H54 (cell line): ENCODE data around the gene ARSB.
"Not testable (repeated sequence)": the region's sequence is repeated elsewhere in the genome, so short reads cannot be mapped to it uniquely, and the experiment has no call there.

Experiments
- DNase-seq: peaks from one replicate; pipeline ENCODE4 v3.0.0; 2011; ENCODE audit warnings: low spot score, mixed read lengths; ENCODE audit not compliant: insufficient read length
- FAIRE-seq: peaks from 3 replicates; lab custom pipeline; 2011; peaks lifted over from hg19 to GRCh38; lab: Jason Lieb, UNC
- POLR2A ChIP-seq: IDR thresholded peaks from 2 replicates; pipeline ENCODE4 v1.6.1; 2011; ENCODE audit warnings: low read depth, mild to moderate bottlenecking, low read length

The ARSB gene

GRCh38 chr5:78750281-78750680 lies 234.8 kb downstream of the ARSB start:
- no peak for TF ChIP-seq POLR2A
- FAIRE-seq (no peak), DNase-seq (no peak)

- TF ChIP-seq POLR2A = no peak
These were observed 237.3 kb downstream of the ARSB start for GRCh38 chr5:78747705-78748359.

GRCh38 chr5:78747055-78747454 lies 238.1 kb downstream of the ARSB start:
- no peak for DNase-seq
- FAIRE-seq = no peak
- no peak for TF ChIP-seq POLR2A

More at GRCh38 chr5:78747705-78748359, 237.3 kb downstream of the ARSB start:
- DNase-seq (no peak), FAIRE-seq (no peak)

GRCh38 chr5:78746021-78746770 lies 238.9 kb downstream of the ARSB start:
- FAIRE-seq = no peak
- TF ChIP-seq POLR2A = no peak
- DNase-seq = no peak

- no peak for DNase-seq
- no peak for TF ChIP-seq POLR2A
These were observed 240.1 kb downstream of the ARSB start for GRCh38 chr5:78744951-78745534.

GRCh38 chr5:78741019-78741418 lies 244.1 kb downstream of the ARSB start:
- TF ChIP-seq POLR2A = no peak
- FAIRE-seq = no peak

More at GRCh38 chr5:78744951-78745534, 240.1 kb downstream of the ARSB start:
- no peak for FAIRE-seq

GRCh38 chr5:78738693-78739300 lies 246.3 kb downstream of the ARSB start:
- TF ChIP-seq POLR2A = no peak
- FAIRE-seq (no peak), DNase-seq (no peak)

More at GRCh38 chr5:78741019-78741418, 244.1 kb downstream of the ARSB start:
- no peak for DNase-seq

GRCh38 chr5:78738104-78738503 lies 247.0 kb downstream of the ARSB start:
- FAIRE-seq (no peak), DNase-seq (no peak)
- no peak for TF ChIP-seq POLR2A

GRCh38 chr5:78735834-78736463 lies 249.2 kb downstream of the ARSB start:
- FAIRE-seq (no peak), DNase-seq (no peak)
- no peak for TF ChIP-seq POLR2A

- DNase-seq (no peak), FAIRE-seq (no peak)
- TF ChIP-seq POLR2A = no peak
These were observed 250.2 kb downstream of the ARSB start for GRCh38 chr5:78734950-78735349.

GRCh38 chr5:78734094-78734845 lies 250.8 kb downstream of the ARSB start:
- no peak for TF ChIP-seq POLR2A
- DNase-seq = no peak
- FAIRE-seq = no peak

GRCh38 chr5:78732721-78733120 lies 252.4 kb downstream of the ARSB start:
- DNase-seq, FAIRE-seq: not testable (repeated sequence)

- DNase-seq (no peak), FAIRE-seq (no peak)
- TF ChIP-seq POLR2A = no peak
These were observed 253.2 kb downstream of the ARSB start for GRCh38 chr5:78731884-78732283.
